Small intestine (tissue), 7 donors: ENCODE data around the gene CEP112. TPM values are rescaled to one million over a fixed set of nuclear protein-coding genes. Genes with fewer than 3 reads are reported as not detected.

Experiments
- DNase-seq, 2 donors: peaks; one replicate each; pipeline versions ENCODE4 v3.0.0 to v3.0.0-alpha.2; 2013
- FAIRE-seq: peaks from 2 replicates; lab custom pipeline; 2012; peaks lifted over from hg19 to GRCh38; lab: Jason Lieb, UNC
- H3K27ac ChIP-seq, 3 donors: one replicate each; pipeline ENCODE4 v1.5.1; 2013; ENCODE audit warnings: low read length in 2 of 3, mild to moderate bottlenecking in 2 of 3, control low read depth in 1 of 3, inconsistent platforms in 1 of 3, low read depth in 1 of 3, moderate library complexity in 1 of 3
- H3K27me3 ChIP-seq, 3 donors: one replicate each; pipeline ENCODE4 v1.6.1; 2013; ENCODE audit warnings: low read length in 3 of 3, inconsistent platforms in 1 of 3; ENCODE audit not compliant: control insufficient read depth in 3 of 3, insufficient read depth in 3 of 3
- H3K36me3 ChIP-seq, 3 donors: one replicate each; pipeline ENCODE4 v1.6.1; 2013; ENCODE audit warnings: low read length in 3 of 3, inconsistent platforms in 1 of 3, low read depth in 1 of 3, mild to moderate bottlenecking in 1 of 3, moderate library complexity in 1 of 3; ENCODE audit not compliant: control insufficient read depth in 3 of 3, insufficient read depth in 2 of 3
- H3K4me1 ChIP-seq, 3 donors: one replicate each; pipeline ENCODE4 v1.6.1; 2013; ENCODE audit warnings: low read length in 2 of 3, inconsistent platforms in 1 of 3, low read depth in 1 of 3, mild to moderate bottlenecking in 1 of 3, moderate library complexity in 1 of 3; ENCODE audit not compliant: control insufficient read depth in 3 of 3, insufficient read depth in 2 of 3
- H3K4me3 ChIP-seq, 3 donors: one replicate each; pipeline ENCODE4 v1.5.1; 2013; ENCODE audit warnings: low read length in 3 of 3, control low read depth in 1 of 3, inconsistent platforms in 1 of 3, low read depth in 1 of 3, mild to moderate bottlenecking in 1 of 3, moderate library complexity in 1 of 3
- H3K9me3 ChIP-seq, 2 donors: one replicate each; pipeline ENCODE4 v1.6.1; 2013; ENCODE audit warnings: low read depth in 1 of 2, low read length in 1 of 2; ENCODE audit not compliant: control insufficient read depth in 2 of 2, insufficient read depth in 1 of 2
- WGBS, 3 donors: extraction: QIAGEN DNeasy Blood & Tissue Kit; methylation state at CpG; one replicate each; pipeline ENCODE4 v1.1.7; 2013; 5-methylcytosine and 5-hydroxymethylcytosine counted together
- polyA plus RNA-seq, 4 donors: library from polyadenylated mRNA; stranded (reverse) in 3 of 4; unstranded in 1 of 4; fragments of 200-250 nt in 3 of 4; fragments of 120-200 nt in 1 of 4; gene quantifications; one replicate each; pipeline versions ENCODE4 v1.2.1 to v1.2.3, GENCODE V29; 2013
- donor health status: healthy with polysubstance abuse.
- donor health status: control.
- donor health status: control.
- donor health status: Bipolar disorder and iron deficiency.
- donor health status: healthy.

The CEP112 gene
- polyA plus RNA-seq, 4 donors, result 2.4 to 3.6 (median 3.5) TPM; not detected in 1

DNA sequence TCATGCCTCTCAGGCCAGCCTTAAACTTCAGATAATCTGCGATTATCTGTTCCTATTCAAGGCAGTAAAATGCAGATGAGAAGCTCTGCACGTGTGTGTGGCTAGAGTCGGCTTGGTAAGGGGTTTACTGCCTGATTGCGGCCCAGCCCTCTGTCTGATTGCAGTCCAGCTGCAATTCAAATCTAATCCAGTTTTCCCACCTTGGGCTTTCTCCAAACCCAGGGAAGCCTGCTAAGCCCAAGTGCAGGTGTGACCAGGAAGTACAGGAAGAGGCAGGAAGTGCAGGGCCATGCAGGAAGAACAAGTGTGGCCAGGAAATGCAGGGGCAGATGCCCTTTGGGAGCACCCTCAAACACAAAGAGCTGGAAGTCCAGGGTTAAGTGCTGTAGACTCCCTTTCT lies 314.9 kb downstream of the CEP112 start:
- H3K4me1 ChIP-seq, result no peaks in the 10 kb centered on the region
- H3K9me3 ChIP-seq, result peaks cover 0 to 14% of the 10 kb centered on the region in 2 donors
- no peak for FAIRE-seq
- WGBS, 3 donors, result 27 to 54% (median 40%) methylated on average over 4 of the region's 4 CpGs
- H3K36me3 ChIP-seq, result no peaks in the 10 kb centered on the region
- peak in 1 of 2 donors; percentile 14 for DNase-seq
- H3K27ac ChIP-seq, result no peak overlapping the region
- no peaks in the 10 kb centered on the region for H3K27me3 ChIP-seq
- H3K4me3 ChIP-seq, result no peak overlapping the region

- Histone ChIP-seq H3K4me3 (no peak overlapping the region), H3K4me1 (no peaks in the 10 kb centered on the region), H3K27ac (no peak overlapping the region), H3K27me3 (no peaks in the 10 kb centered on the region), H3K9me3 (peaks cover 0 to 3% of the 10 kb centered on the region in 2 donors), H3K36me3 (no peaks in the 10 kb centered on the region)
- DNase-seq, result no peak
- WGBS, 3 donors, result 83 to 90% (median 84%) methylated on average over 3 of the region's 3 CpGs
- FAIRE-seq, result no peak
These were observed 323.1 kb downstream of the CEP112 start for GRCh38 chr17:65868881-65869280.

- H3K9me3 ChIP-seq, result peaks cover 0 to 3% of the 10 kb centered on the region in 2 donors
- FAIRE-seq, result no peak
- no peak for DNase-seq
- no peak overlapping the region for H3K27ac ChIP-seq
- 88 to 93% (median 90%) methylated on average over 6 of the region's 6 CpGs for WGBS, 3 donors
- no peaks in the 10 kb centered on the region for H3K36me3 ChIP-seq
- H3K4me3 ChIP-seq, result no peak overlapping the region
- no peaks in the 10 kb centered on the region for H3K4me1 ChIP-seq
- H3K27me3 ChIP-seq, result no peaks in the 10 kb centered on the region
These were observed 324.9 kb downstream of the CEP112 start for GRCh38 chr17:65867014-65867413.

GRCh38 chr17:65865715-65866425 lies 326.1 kb downstream of the CEP112 start:
- H3K4me3 ChIP-seq, result no peak overlapping the region
- no peaks in the 10 kb centered on the region for H3K27me3 ChIP-seq
- 90% methylated on average over 22 to 24 of the region's 24 CpGs for WGBS, 3 donors
- H3K9me3 ChIP-seq, result peaks cover 0 to 3% of the 10 kb centered on the region in 2 donors
- no peak overlapping the region for H3K27ac ChIP-seq
- FAIRE-seq, result no peak
- DNase-seq, result no peak
- H3K36me3 ChIP-seq, result no peaks in the 10 kb centered on the region
- no peaks in the 10 kb centered on the region for H3K4me1 ChIP-seq

DNA sequence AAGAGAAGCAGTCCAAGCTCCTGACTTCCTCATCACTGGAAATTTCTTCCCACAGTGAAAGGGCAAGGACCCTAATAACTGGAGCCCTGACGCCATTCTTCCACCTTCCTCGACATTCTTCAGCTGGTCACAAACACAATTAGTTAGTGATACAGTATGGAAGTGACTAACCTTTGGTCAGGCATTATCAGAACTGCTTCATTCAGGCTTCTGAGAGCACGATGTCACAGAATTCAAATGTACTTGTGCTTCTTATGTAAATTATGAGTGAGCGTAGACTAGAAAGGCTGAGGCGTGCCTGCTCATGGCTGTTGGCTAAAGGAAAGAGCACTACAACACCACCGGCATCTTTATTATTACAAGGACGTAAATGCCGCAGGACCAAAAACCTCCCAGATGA lies 327.5 kb downstream of the CEP112 start:
- H3K27ac ChIP-seq, result peak overlapping the region in 1 of 3 donors; percentile 41

GRCh38 chr17:65857718-65858117 lies 334.2 kb downstream of the CEP112 start:
- H3K27me3 ChIP-seq, result no peaks in the 10 kb centered on the region
- WGBS, 3 donors, result 95 to 97% (median 96%) methylated on average over 2 of the region's 2 CpGs
- no peak for FAIRE-seq

More for the DNA sequence above, 327.5 kb downstream of the CEP112 start:
- no peaks in the 10 kb centered on the region for H3K4me1 ChIP-seq
- 25 to 63% (median 37%) methylated on average over 8 of the region's 8 CpGs for WGBS, 3 donors
- no peak overlapping the region for H3K4me3 ChIP-seq
- no peaks in the 10 kb centered on the region for H3K36me3 ChIP-seq
- H3K9me3 ChIP-seq, result peaks cover 0 to 3% of the 10 kb centered on the region in 2 donors
- no peaks in the 10 kb centered on the region for H3K27me3 ChIP-seq
- FAIRE-seq (no peak), DNase-seq (peak; percentile 81 to 83)

DNA sequence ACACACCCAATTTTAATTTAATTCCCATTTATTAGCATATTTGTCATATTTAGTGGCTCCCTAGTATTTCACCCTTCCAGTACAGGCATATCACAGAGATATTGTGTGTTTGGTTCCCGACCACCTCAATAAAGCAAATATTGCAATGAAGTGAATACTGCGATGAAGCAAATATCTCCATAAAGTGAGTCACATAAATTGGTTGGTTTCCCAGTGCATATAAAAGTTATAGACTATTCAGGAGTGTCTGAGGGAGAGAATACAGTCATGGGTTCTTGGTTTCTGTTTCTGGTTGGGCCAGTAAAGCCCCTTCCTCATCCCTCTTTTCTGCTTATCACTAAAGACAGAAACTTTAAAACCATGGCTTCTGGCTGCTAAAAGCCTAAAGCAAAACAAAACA lies 335.1 kb downstream of the CEP112 start:
- H3K4me1 ChIP-seq, result no peaks in the 10 kb centered on the region
- no peak for FAIRE-seq
- WGBS, 3 donors, result 54 to 79% (median 61%) methylated on average over 2 of the region's 2 CpGs

More at GRCh38 chr17:65857718-65858117, 334.2 kb downstream of the CEP112 start:
- H3K4me1 ChIP-seq, result no peaks in the 10 kb centered on the region
- DNase-seq, result no peak
- H3K36me3 ChIP-seq, result no peaks in the 10 kb centered on the region
- no peaks in the 10 kb centered on the region for H3K9me3 ChIP-seq
- no peak overlapping the region for H3K27ac ChIP-seq
- no peak overlapping the region for H3K4me3 ChIP-seq

DNA sequence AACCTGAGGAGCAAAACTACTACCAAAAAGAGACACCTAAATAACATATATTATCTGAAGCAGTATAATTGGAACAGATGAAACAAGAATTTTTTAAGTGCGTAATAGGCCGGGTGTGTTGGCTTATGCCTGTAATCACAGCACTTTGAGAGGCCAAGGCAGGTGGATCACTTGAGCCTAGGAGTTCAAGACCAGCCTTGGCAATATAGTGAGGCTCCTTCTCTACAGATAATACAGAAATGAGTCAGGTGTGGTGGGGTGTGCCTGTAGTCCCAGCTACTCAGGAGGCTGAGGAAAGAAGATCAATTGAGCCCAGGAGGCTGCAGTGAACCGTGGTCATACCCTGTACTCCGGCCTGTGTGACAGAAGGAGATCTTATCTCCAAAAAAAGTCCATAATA lies 336.3 kb downstream of the CEP112 start:
- no peaks in the 10 kb centered on the region for H3K36me3 ChIP-seq
- DNase-seq, result no peak
- H3K27ac ChIP-seq, result no peak overlapping the region
- no peak overlapping the region for H3K4me3 ChIP-seq
- no peaks in the 10 kb centered on the region for H3K4me1 ChIP-seq
- no peaks in the 10 kb centered on the region for H3K9me3 ChIP-seq
- H3K27me3 ChIP-seq, result no peaks in the 10 kb centered on the region
- FAIRE-seq, result no peak
- 77 to 88% (median 85%) methylated on average over 4 of the region's 4 CpGs for WGBS, 3 donors

More for the DNA sequence above, 335.1 kb downstream of the CEP112 start:
- no peak overlapping the region for H3K27ac ChIP-seq
- H3K36me3 ChIP-seq, result no peaks in the 10 kb centered on the region
- no peaks in the 10 kb centered on the region for H3K27me3 ChIP-seq
- H3K4me3 ChIP-seq, result no peak overlapping the region
- DNase-seq, result no peak
- no peaks in the 10 kb centered on the region for H3K9me3 ChIP-seq
